Kidney capillary endothelial cell (primary cell): ENCODE data around the gene MYOM1.
A peak's percentile ranks its signal among the peaks of the same experiment; 100 is the strongest.

Experiments
- DNase-seq: peaks from one replicate; pipeline ENCODE4 v3.0.0-alpha.2; 2018; ENCODE audit warnings: low spot score

Gene MYOM1

GRCh38 chr18:3115447-3116030 is 104.2 kb downstream of the MYOM1 start:
- no peak for DNase-seq

GRCh38 chr18:3114451-3114850 is 105.3 kb downstream of the MYOM1 start:
- no peak for DNase-seq

- no peak for DNase-seq
Measured at GRCh38 chr18:3114026-3114425, 105.7 kb downstream of the MYOM1 start.

GRCh38 chr18:3111523-3112240 is 108.1 kb downstream of the MYOM1 start:
- DNase-seq, result no peak

GRCh38 chr18:3110034-3110752 is 109.6 kb downstream of the MYOM1 start:
- no peak for DNase-seq

- no peak for DNase-seq
Measured at GRCh38 chr18:3107740-3108151, 112.0 kb downstream of the MYOM1 start.

- DNase-seq, result peak; percentile 95
Measured at GRCh38 chr18:3104190-3105054, 115.3 kb downstream of the MYOM1 start.

GRCh38 chr18:3103576-3103975 is 116.2 kb downstream of the MYOM1 start:
- no peak for DNase-seq

GRCh38 chr18:3102983-3103382 is 116.8 kb downstream of the MYOM1 start:
- no peak for DNase-seq

GRCh38 chr18:3100498-3101132 is 119.2 kb downstream of the MYOM1 start:
- no peak for DNase-seq

GRCh38 chr18:3099327-3099726 is 120.4 kb downstream of the MYOM1 start:
- no peak for DNase-seq

GRCh38 chr18:3097082-3097481 is 122.7 kb downstream of the MYOM1 start:
- no peak for DNase-seq

- no peak for DNase-seq
Measured at GRCh38 chr18:3095921-3096320, 123.8 kb downstream of the MYOM1 start.

GRCh38 chr18:3094338-3094684 is 125.5 kb downstream of the MYOM1 start:
- no peak for DNase-seq

GRCh38 chr18:3093624-3094337 is 126.0 kb downstream of the MYOM1 start:
- no peak for DNase-seq

- DNase-seq, result no peak
Measured at GRCh38 chr18:3092727-3093126, 127.0 kb downstream of the MYOM1 start.

GRCh38 chr18:3089579-3089978 is 130.2 kb downstream of the MYOM1 start:
- no peak for DNase-seq

GRCh38 chr18:3088449-3088848 is 131.3 kb downstream of the MYOM1 start:
- DNase-seq, result no peak

GRCh38 chr18:3086871-3087270 is 132.9 kb downstream of the MYOM1 start:
- no peak for DNase-seq

- no peak for DNase-seq
Measured at GRCh38 chr18:3085612-3086011, 134.2 kb downstream of the MYOM1 start.

GRCh38 chr18:3084206-3084605 is 135.6 kb downstream of the MYOM1 start:
- DNase-seq, result no peak
